Keratinocyte (primary cell): ENCODE results near the gene PGAM5.

Experiments used
- CTCF ChIP-seq, 3 experiments: IDR thresholded peaks in 1 of 3; conservative IDR thresholded peaks in 1 of 3; optimal IDR thresholded peaks in 1 of 3; 2 replicates in 2 of 3; 3 replicates in 1 of 3; pipeline versions ENCODE3 to v1.5.1; 2011; ENCODE audit warnings: low read length in 3 of 3, mild to moderate bottlenecking in 3 of 3, moderate library complexity in 2 of 3, control low read depth in 1 of 3, inconsistent platforms in 1 of 3; ENCODE audit not compliant: insufficient read depth in 2 of 3; ENCODE audit errors: extremely low read depth in 1 of 3
- EZH2 ChIP-seq: IDR thresholded peaks from one replicate; pipeline ENCODE4 v1.6.1; 2012; ENCODE audit warnings: inconsistent platforms, mild to moderate bottlenecking, low read length, moderate library complexity

- TF ChIP-seq CTCF (optimal IDR thresholded peaks at IDR 0.05 in 1 of 3, IDR thresholded peaks at IDR 0.05 in 1 of 3, conservative IDR thresholded peaks at IDR 0.05 in 1 of 3; ENCODE audit: extremely low read depth in 1 of 3, insufficient read depth in 2 of 3, low read length in 3 of 3) (no peak), EZH2 (no peak)
These were observed 48.7 kb downstream of the PGAM5 start for GRCh38 chr12:132759359-132759758.
